ENCODE data around the gene ORAI2. TPM values are rescaled to one million over a fixed set of nuclear protein-coding genes. Genes with fewer than 3 reads are reported as not detected.

ORAI2 gene
- total and polyA plus RNA-seq, 10 of the 15 experiments (the other 5 are each of a cell fraction or from before 2014, with no cell fraction given), result 5.8 to 111 (median 46.9) TPM

DNA sequence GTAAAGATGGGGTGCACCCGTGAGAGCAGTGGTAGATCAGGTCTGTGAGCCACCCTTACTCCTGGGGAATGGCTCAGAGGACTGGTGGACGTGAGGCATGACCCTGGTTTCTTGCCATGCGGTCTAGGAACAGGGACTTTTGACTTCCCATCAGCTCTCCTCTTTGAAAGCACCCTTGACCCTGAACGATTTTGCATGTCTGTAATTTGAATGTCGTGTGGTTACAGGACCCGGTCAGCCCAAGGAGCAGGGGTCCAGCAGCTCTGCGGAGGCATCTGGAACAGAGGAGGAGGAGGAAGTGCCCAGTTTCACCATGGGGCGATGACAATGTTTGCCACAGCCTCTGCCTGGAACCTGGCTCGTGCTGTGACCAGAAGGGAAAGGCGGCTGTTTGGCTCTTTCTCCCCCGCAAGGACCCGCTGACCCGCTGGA, 8.6 kb upstream of the ORAI2 start (continued):
- TF ChIP-seq, protein P1, sequence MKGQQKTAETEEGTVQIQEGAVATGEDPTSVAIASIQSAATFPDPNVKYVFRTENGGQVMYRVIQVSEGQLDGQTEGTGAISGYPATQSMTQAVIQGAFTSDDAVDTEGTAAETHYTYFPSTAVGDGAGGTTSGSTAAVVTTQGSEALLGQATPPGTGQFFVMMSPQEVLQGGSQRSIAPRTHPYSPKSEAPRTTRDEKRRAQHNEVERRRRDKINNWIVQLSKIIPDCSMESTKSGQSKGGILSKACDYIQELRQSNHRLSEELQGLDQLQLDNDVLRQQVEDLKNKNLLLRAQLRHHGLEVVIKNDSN (IDR thresholded peaks at IDR 0.05; ENCODE audit: borderline replicate concordance, extremely low read length, insufficient read depth, low read depth, low read length), result no peak
- TF ChIP-seq POLR2AphosphoS5 (IDR thresholded peaks at IDR 0.05; ENCODE audit: low read length) (peak; percentile 55; the same call in 1 of the 2 replicates), RAD21 (IDR thresholded peaks at IDR 0.05; ENCODE audit: insufficient read depth, low read depth, low read length) (no peak), NRF1 (conservative IDR thresholded peaks at IDR 0.05; ENCODE audit: low read depth, low read length) (no peak), RCOR1 (conservative IDR thresholded peaks at IDR 0.05; ENCODE audit: low read depth, low read length) (no peak), TAF1 (IDR thresholded peaks at IDR 0.05; ENCODE audit: borderline replicate concordance, low read depth, low read length) (no peak), MEF2A (IDR thresholded peaks at IDR 0.05; ENCODE audit: insufficient read depth, low read depth, low read length) (no peak), NR2C1 (IDR thresholded peaks at IDR 0.05) (peak; percentile 76), MTA2 (IDR thresholded peaks at IDR 0.05; ENCODE audit: low read depth) (peak; percentile 62; the same call in 1 of the 2 replicates), POLR2A (IDR thresholded peaks at IDR 0.05; ENCODE audit: low read depth, low read length) (peak; percentile 61; the same call in 1 of the 2 replicates), RELA (IDR thresholded peaks at IDR 0.05; ENCODE audit: borderline replicate concordance, partially characterized antibody) (no peak), MTA3 (IDR thresholded peaks at IDR 0.05; ENCODE audit: borderline replicate concordance, low read length) (no peak), BRCA1 (IDR thresholded peaks at IDR 0.05; ENCODE audit: low read depth, low read length) (no peak), KDM1A (IDR thresholded peaks at IDR 0.05; ENCODE audit: borderline replicate concordance) (no peak), ZNF274 (IDR thresholded peaks at IDR 0.05; ENCODE audit: insufficient read depth, insufficient read length) (no peak), HDGF (IDR thresholded peaks at IDR 0.05) (no peak), EP300 (IDR thresholded peaks at IDR 0.05; ENCODE audit: borderline replicate concordance in 1 of 2, control insufficient read depth in 1 of 2, low read depth in 2 of 2, low read length in 2 of 2) (peak; percentile 22 to 42; a peak in 3 of 4 replicates), EGR1 (IDR thresholded peaks at IDR 0.05; ENCODE audit: borderline replicate concordance in 1 of 2, low read depth in 2 of 2, low read length in 2 of 2) (peak in 1 of 2 experiments; percentile 57; a peak in 1 of 3 replicates), STAT1 (conservative IDR thresholded peaks at IDR 0.05) (no peak), KLF5 (IDR thresholded peaks at IDR 0.05; ENCODE audit: partially characterized antibody) (no peak), SMAD5 (IDR thresholded peaks at IDR 0.05; ENCODE audit: low read depth) (no peak), SMC3 (IDR thresholded peaks at IDR 0.05; ENCODE audit: borderline replicate concordance, low read length) (no peak), SREBF1 (IDR thresholded peaks at IDR 0.05; ENCODE audit: low read length) (no peak), FOXK2 (IDR thresholded peaks at IDR 0.05) (no peak)
- TF ChIP-seq, protein P2, sequence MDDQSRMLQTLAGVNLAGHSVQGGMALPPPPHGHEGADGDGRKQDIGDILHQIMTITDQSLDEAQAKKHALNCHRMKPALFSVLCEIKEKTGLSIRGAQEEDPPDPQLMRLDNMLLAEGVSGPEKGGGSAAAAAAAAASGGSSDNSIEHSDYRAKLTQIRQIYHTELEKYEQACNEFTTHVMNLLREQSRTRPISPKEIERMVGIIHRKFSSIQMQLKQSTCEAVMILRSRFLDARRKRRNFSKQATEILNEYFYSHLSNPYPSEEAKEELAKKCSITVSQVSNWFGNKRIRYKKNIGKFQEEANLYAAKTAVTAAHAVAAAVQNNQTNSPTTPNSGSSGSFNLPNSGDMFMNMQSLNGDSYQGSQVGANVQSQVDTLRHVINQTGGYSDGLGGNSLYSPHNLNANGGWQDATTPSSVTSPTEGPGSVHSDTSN (IDR thresholded peaks at IDR 0.05; ENCODE audit: insufficient replicate concordance, low read depth, low read length), result no peak
- TF ChIP-seq, protein P3, sequence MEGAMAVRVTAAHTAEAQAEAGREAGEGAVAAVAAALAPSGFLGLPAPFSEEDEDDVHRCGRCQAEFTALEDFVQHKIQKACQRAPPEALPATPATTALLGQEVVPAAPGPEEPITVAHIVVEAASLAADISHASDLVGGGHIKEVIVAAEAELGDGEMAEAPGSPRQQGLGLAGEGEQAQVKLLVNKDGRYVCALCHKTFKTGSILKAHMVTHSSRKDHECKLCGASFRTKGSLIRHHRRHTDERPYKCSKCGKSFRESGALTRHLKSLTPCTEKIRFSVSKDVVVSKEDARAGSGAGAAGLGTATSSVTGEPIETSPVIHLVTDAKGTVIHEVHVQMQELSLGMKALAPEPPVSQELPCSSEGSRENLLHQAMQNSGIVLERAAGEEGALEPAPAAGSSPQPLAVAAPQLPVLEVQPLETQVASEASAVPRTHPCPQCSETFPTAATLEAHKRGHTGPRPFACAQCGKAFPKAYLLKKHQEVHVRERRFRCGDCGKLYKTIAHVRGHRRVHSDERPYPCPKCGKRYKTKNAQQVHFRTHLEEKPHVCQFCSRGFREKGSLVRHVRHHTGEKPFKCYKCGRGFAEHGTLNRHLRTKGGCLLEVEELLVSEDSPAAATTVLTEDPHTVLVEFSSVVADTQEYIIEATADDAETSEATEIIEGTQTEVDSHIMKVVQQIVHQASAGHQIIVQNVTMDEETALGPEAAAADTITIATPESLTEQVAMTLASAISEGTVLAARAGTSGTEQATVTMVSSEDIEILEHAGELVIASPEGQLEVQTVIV (IDR thresholded peaks at IDR 0.05; ENCODE audit: borderline replicate concordance, partially characterized antibody), result no peak
- TF ChIP-seq, protein P4, sequence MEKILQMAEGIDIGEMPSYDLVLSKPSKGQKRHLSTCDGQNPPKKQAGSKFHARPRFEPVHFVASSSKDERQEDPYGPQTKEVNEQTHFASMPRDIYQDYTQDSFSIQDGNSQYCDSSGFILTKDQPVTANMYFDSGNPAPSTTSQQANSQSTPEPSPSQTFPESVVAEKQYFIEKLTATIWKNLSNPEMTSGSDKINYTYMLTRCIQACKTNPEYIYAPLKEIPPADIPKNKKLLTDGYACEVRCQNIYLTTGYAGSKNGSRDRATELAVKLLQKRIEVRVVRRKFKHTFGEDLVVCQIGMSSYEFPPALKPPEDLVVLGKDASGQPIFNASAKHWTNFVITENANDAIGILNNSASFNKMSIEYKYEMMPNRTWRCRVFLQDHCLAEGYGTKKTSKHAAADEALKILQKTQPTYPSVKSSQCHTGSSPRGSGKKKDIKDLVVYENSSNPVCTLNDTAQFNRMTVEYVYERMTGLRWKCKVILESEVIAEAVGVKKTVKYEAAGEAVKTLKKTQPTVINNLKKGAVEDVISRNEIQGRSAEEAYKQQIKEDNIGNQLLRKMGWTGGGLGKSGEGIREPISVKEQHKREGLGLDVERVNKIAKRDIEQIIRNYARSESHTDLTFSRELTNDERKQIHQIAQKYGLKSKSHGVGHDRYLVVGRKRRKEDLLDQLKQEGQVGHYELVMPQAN (conservative IDR thresholded peaks at IDR 0.05), result no peak; the same call in 1 of the 2 replicates

Measured in GM12878 (cell line).